Smooth muscle cell (in vitro differentiated cells): ENCODE results near the gene CLTC. TPM values are rescaled to one million over a fixed set of nuclear protein-coding genes. Genes with fewer than 3 reads are reported as not detected.
"Not testable (repeated sequence)": the region's sequence is repeated elsewhere in the genome, so short reads cannot be mapped to it uniquely, and the experiment has no call there.

Source experiments
- DNase-seq: peaks from one replicate; lab custom pipeline; 2025; ENCODE audit not compliant: unreplicated experiment; lab: John Stamatoyannopoulos, UW
- H2AFZ ChIP-seq: fragments of 200-600 bp; sonication (generic); 2 replicates; pipeline ENCODE4 v1.6.0; 2016; ENCODE audit warnings: antibody characterized with exemption, low read depth, mild to moderate bottlenecking
- H3F3A ChIP-seq: fragments of 200-600 bp; sonication (generic); 2 replicates; pipeline ENCODE4 v1.6.0; 2017; ENCODE audit warnings: antibody characterized with exemption, low read depth
- H3K27ac ChIP-seq: fragments of 200-600 bp; sonication (generic); 2 replicates; pipeline ENCODE4 v1.5.1; 2016; ENCODE audit warnings: low read depth, mild to moderate bottlenecking
- H3K27me3 ChIP-seq: fragments of 200-600 bp; sonication (generic); 2 replicates; pipeline ENCODE4 v1.6.1; 2016; ENCODE audit warnings: low read depth, mild to moderate bottlenecking
- H3K36me3 ChIP-seq: fragments of 200-600 bp; sonication (generic); 2 replicates; pipeline ENCODE4 v1.5.1; 2016; ENCODE audit warnings: low read depth
- H3K4me1 ChIP-seq: fragments of 200-600 bp; sonication (generic); 2 replicates; pipeline ENCODE4 v1.5.1; 2016; ENCODE audit warnings: low read depth
- H3K4me2 ChIP-seq: fragments of 200-600 bp; sonication (generic); 2 replicates; pipeline ENCODE4 v1.6.0; 2016; ENCODE audit warnings: mild to moderate bottlenecking
- H3K4me3 ChIP-seq: fragments of 200-600 bp; sonication (generic); 2 replicates; pipeline ENCODE4 v1.5.1; 2016; ENCODE audit warnings: mild to moderate bottlenecking
- H3K79me2 ChIP-seq: fragments of 200-600 bp; sonication (generic); 2 replicates; pipeline ENCODE4 v1.6.0; 2016; ENCODE audit warnings: low read depth, mild to moderate bottlenecking
- H3K9ac ChIP-seq: fragments of 200-600 bp; sonication (generic); 2 replicates; pipeline ENCODE4 v1.6.0; 2016; ENCODE audit warnings: low read depth
- H3K9me3 ChIP-seq: fragments of 200-600 bp; sonication (generic); replicated peaks from 2 replicates; pipeline ENCODE4 v1.5.1; 2016; ENCODE audit warnings: low read depth
- H4K20me1 ChIP-seq: fragments of 200-600 bp; sonication (generic); 2 replicates; pipeline ENCODE4 v1.6.0; 2016; ENCODE audit warnings: low read depth
- WGBS: methylation state at CpG from one replicate; pipeline ENCODE4 v1.1.7; 2016; ENCODE audit warnings: low lambda C conversion rate; 5-methylcytosine and 5-hydroxymethylcytosine counted together
- polyA plus RNA-seq: library from polyadenylated mRNA; unstranded; fragments of >200 nt; fragmentation: Nextera tagmentation; extraction: Ambion mirVana; gene quantifications from 2 replicates; pipeline ENCODE4 v1.2.1, GENCODE V29; 2016
- total RNA-seq: library from RNA; depleted of rRNA; stranded (reverse); fragments of >200 nt; gene quantifications from 2 replicates; pipeline ENCODE4 v1.2.3, GENCODE V29; 2014
- TF ChIP-seq, protein P1 (sequence below): fragments of 200-600 bp; sonication (generic); IDR thresholded peaks from 2 replicates; pipeline ENCODE4 v1.5.1; 2017; ENCODE audit warnings: borderline replicate concordance, mild to moderate bottlenecking, antibody characterized with exemption; ENCODE audit not compliant: insufficient read depth, poor library complexity, severe bottlenecking

The CLTC gene
- total and polyA plus RNA-seq, 2 experiments from 2014 or later: 102 to 362 TPM

DNA sequence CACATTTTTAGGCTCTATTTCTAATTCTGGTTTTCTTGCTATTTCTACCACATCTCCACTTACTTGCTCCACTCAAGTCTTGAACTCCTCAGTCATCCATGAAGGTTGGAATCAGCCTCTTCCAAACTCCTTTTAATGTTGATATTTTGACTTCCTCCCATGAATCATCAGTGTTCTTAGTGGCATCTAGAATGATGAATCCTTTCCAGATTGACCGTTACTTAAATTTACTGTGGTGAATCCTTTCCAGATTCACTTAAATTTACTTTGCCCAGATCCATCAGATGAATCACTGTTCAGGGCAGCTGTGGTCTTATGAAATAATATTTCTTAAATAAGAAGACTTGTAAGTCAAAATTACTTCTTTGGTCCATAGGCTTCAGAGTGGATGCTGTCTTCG is 32.4 kb downstream of the CLTC start:
- no peak overlapping the region for H3K9ac ChIP-seq
- H2AFZ ChIP-seq: no peak overlapping the region
- no peak overlapping the region for H3K4me2 ChIP-seq
- H3K27me3 ChIP-seq: no peaks in the 10 kb centered on the region
- 82% methylated on average over 2 of the region's 2 CpGs for WGBS
- H3K4me3 ChIP-seq: no peak overlapping the region
- H3K27ac ChIP-seq: peak overlapping the region; percentile 5
- no peaks in the 10 kb centered on the region for H3K4me1 ChIP-seq
- peaks cover 80% of the 10 kb centered on the region for H4K20me1 ChIP-seq
- peaks cover 90% of the 10 kb centered on the region for H3K79me2 ChIP-seq
- DNase-seq: no peak
- H3K36me3 ChIP-seq: peaks cover 61% of the 10 kb centered on the region
- H3F3A ChIP-seq: peaks cover 23% of the 10 kb centered on the region
- no peaks in the 10 kb centered on the region for H3K9me3 ChIP-seq
- TF ChIP-seq, protein P1, sequence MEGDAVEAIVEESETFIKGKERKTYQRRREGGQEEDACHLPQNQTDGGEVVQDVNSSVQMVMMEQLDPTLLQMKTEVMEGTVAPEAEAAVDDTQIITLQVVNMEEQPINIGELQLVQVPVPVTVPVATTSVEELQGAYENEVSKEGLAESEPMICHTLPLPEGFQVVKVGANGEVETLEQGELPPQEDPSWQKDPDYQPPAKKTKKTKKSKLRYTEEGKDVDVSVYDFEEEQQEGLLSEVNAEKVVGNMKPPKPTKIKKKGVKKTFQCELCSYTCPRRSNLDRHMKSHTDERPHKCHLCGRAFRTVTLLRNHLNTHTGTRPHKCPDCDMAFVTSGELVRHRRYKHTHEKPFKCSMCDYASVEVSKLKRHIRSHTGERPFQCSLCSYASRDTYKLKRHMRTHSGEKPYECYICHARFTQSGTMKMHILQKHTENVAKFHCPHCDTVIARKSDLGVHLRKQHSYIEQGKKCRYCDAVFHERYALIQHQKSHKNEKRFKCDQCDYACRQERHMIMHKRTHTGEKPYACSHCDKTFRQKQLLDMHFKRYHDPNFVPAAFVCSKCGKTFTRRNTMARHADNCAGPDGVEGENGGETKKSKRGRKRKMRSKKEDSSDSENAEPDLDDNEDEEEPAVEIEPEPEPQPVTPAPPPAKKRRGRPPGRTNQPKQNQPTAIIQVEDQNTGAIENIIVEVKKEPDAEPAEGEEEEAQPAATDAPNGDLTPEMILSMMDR: no peak

DNA sequence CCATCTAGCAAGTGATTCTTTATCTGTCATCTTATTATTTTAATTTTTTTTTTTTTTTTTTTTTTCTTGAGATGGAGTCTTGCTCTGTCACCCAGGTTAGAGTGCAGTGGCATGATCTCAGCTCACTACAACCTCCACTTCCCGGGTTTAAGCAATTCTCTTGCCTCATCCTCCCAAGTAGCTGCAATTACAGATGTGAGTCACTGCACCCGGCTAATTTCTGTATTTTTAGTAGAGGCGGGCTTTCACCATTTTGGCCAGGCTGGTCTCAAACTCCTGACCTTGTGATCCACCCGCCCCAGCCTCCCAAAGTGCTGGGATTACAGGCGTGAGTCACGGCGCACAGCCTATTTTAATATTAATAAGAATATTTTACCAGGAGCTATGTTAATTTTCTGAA is 36.9 kb downstream of the CLTC start:
- Histone ChIP-seq H3K27ac (peak overlapping the region; percentile 6), H3F3A (peaks cover 17% of the 10 kb centered on the region), H4K20me1 (peaks cover 76% of the 10 kb centered on the region), H3K79me2 (peaks cover 83% of the 10 kb centered on the region), H3K36me3 (peaks cover 57% of the 10 kb centered on the region)
- not testable (repeated sequence) for H3K4me1 ChIP-seq, DNase-seq, H3K4me2 ChIP-seq, H3K9me3 ChIP-seq, H3K27me3 ChIP-seq, H2AFZ ChIP-seq, H3K9ac ChIP-seq, H3K4me3 ChIP-seq
- WGBS: 89% methylated on average over 7 of the region's 7 CpGs

DNA sequence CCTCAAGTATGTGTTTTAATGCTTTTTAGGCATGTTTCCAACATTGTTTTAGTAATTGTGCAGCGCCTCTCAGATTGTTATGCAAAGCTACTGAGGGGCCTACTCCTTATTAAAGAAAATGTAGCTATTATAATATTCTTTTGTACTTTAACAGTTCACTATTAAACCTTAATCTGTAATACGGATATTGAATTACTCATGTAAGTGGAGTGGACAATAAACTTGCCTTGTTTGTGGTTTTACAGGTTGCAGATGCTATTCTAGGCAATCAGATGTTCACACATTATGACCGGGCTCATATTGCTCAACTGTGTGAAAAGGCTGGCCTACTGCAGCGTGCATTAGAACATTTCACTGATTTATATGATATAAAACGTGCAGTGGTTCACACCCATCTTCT is 46.5 kb downstream of the CLTC start:
- 97% methylated on average over 5 of the region's 5 CpGs for WGBS
- H3K4me2 ChIP-seq: no peak overlapping the region
- peak overlapping the region; percentile 74 for H3K27ac ChIP-seq
- H4K20me1 ChIP-seq: peaks cover 83% of the 10 kb centered on the region
- peaks cover 7% of the 10 kb centered on the region for H3K4me1 ChIP-seq
- H3K9ac ChIP-seq: no peak overlapping the region
- H2AFZ ChIP-seq: no peak overlapping the region
- peaks cover 47% of the 10 kb centered on the region for H3K36me3 ChIP-seq
- TF ChIP-seq, protein P1: no peak
- DNase-seq: no peak
- H3K4me3 ChIP-seq: no peak overlapping the region
- H3K79me2 ChIP-seq: peaks cover 62% of the 10 kb centered on the region
- no peaks in the 10 kb centered on the region for H3K9me3 ChIP-seq
- H3F3A ChIP-seq: peaks cover 32% of the 10 kb centered on the region
- no peaks in the 10 kb centered on the region for H3K27me3 ChIP-seq

- WGBS: 26% methylated on average over 3 of the region's 3 CpGs
- Histone ChIP-seq H2AFZ (no peak overlapping the region), H3F3A (peaks cover 35% of the 10 kb centered on the region), H3K27ac (peak overlapping the region; percentile 74), H4K20me1 (peaks cover 89% of the 10 kb centered on the region), H3K27me3 (no peaks in the 10 kb centered on the region), H3K79me2 (peaks cover 79% of the 10 kb centered on the region), H3K36me3 (peaks cover 37% of the 10 kb centered on the region), H3K4me2 (peak overlapping the region; percentile 62), H3K9me3 (no peaks in the 10 kb centered on the region), H3K9ac (no peak overlapping the region), H3K4me3 (no peak overlapping the region), H3K4me1 (peaks cover 7% of the 10 kb centered on the region)
- TF ChIP-seq, protein P1: no peak
- no peak for DNase-seq
Observed at GRCh38 chr17:59668816-59669215, 49.1 kb downstream of the CLTC start.
